A549 (cell line): Measurements from ENCODE around the gene DMRTC2. TPM values are rescaled to one million over a fixed set of nuclear protein-coding genes. Genes with fewer than 3 reads are reported as not detected.

Experiments used
- ATAC-seq, 2 experiments: fragments of 200-7000 bp in 1 of 2; fragments of >200 bp in 1 of 2; cut with Nextera tagmentation in 1 of 2; cut with Tn5 transposase in 1 of 2; 3 replicates each; pipeline versions ENCODE4 v1.8.0 to v1.9.1; 2018 to 2020; ENCODE audit warnings: mild to moderate bottlenecking in 1 of 2, moderate library complexity in 1 of 2
- CTCF ChIA-PET: fragments of 300-600 bp; sonication (Branson Sonifier 250); formaldehyde crosslinking; extraction: SDS; loops from one replicate; lab custom pipeline; 2021; ENCODE audit warnings: antibody characterized with exemption, inconsistent platforms; lab: Yijun Ruan, JAX
- POLR2A ChIA-PET: fragments of 350-600 bp; formaldehyde crosslinking; extraction: SDS; loops from one replicate; lab custom pipeline; 2021; ENCODE audit warnings: antibody characterized with exemption, inconsistent platforms; lab: Yijun Ruan, JAX
- DNase-seq, 2 experiments: peaks; one replicate each; pipeline versions ENCODE4 v3.0.0 to v3.0.0-alpha.2; 2011 to 2016; ENCODE audit warnings: low read depth in 1 of 2, low spot score in 1 of 2
- FAIRE-seq: peaks from 2 replicates; lab custom pipeline; 2011; peaks lifted over from hg19 to GRCh38; lab: Jason Lieb, UNC
- H3K27ac ChIP-seq, 2 experiments: fragments of >200 bp; sonication (Bioruptor Twin); formaldehyde crosslinking; 3 replicates each; pipeline ENCODE4 v1.5.1; 2016 to 2017
- H3K4me1 ChIP-seq: fragments of >200 bp; sonication (Bioruptor Twin); formaldehyde crosslinking; 3 replicates; pipeline ENCODE4 v1.6.1; 2016
- H3K4me2 ChIP-seq: fragments of >200 bp; sonication (Bioruptor Twin); formaldehyde crosslinking; 3 replicates; pipeline ENCODE4 v1.6.1; 2016
- H3K4me3 ChIP-seq: fragments of >200 bp; sonication (Bioruptor Twin); formaldehyde crosslinking; 3 replicates; pipeline ENCODE4 v1.5.1; 2016
- H3K9me3 ChIP-seq: fragments of >200 bp; sonication (Bioruptor Twin); formaldehyde crosslinking; 3 replicates; pipeline ENCODE4 v1.6.1; 2016
- BCL3 ChIP-seq: fragments of >200 bp; sonication (Bioruptor Twin); formaldehyde crosslinking; IDR thresholded peaks from 3 replicates; pipeline ENCODE4 v1.6.1; 2016
- BHLHE40 ChIP-seq: IDR thresholded peaks from 2 replicates; pipeline ENCODE4 v1.6.1; 2012; ENCODE audit warnings: low read depth, low read length, inconsistent platforms
- EP300 ChIP-seq, 2 experiments: fragments of >200 bp; sonication (Bioruptor Twin); formaldehyde crosslinking; IDR thresholded peaks; 2 replicates in 1 of 2; 3 replicates in 1 of 2; pipeline ENCODE4 v1.6.1; 2016 to 2017
- ESRRA ChIP-seq: fragments of 150-350 bp; IDR thresholded peaks from 2 replicates; pipeline ENCODE4 v1.6.1; 2014; ENCODE audit warnings: mild to moderate bottlenecking, low read length, borderline replicate concordance
- FOXS1 ChIP-seq: fragments of 250-450 bp; sonication (Bioruptor Pico); IDR thresholded peaks from 2 replicates; pipeline ENCODE4 v1.5.0; 2020; ENCODE audit warnings: mild to moderate bottlenecking, moderate library complexity
- HES2 ChIP-seq: fragments of >200 bp; sonication (Bioruptor Twin); formaldehyde crosslinking; IDR thresholded peaks from 2 replicates; pipeline ENCODE4 v1.6.1; 2016
- HEYL ChIP-seq: fragments of 250-450 bp; sonication (Bioruptor Pico); IDR thresholded peaks from 2 replicates; pipeline ENCODE4 v1.8.0; 2021; ENCODE audit warnings: mild to moderate bottlenecking, moderate library complexity
- HOXA7 ChIP-seq: fragments of 250-450 bp; sonication (Bioruptor Pico); IDR thresholded peaks from 2 replicates; pipeline ENCODE4 v1.5.0; 2020; ENCODE audit warnings: mild to moderate bottlenecking, moderate library complexity
- JUN ChIP-seq, 2 experiments: fragments of >200 bp; sonication (Bioruptor Twin); formaldehyde crosslinking; IDR thresholded peaks; 2 replicates in 1 of 2; 3 replicates in 1 of 2; pipeline ENCODE4 v1.6.1; 2016 to 2017
- KDM1A ChIP-seq: fragments of 200-600 bp; sonication (generic); IDR thresholded peaks from 2 replicates; pipeline ENCODE4 v1.6.1; 2016; ENCODE audit warnings: low read depth, mild to moderate bottlenecking
- KDM5A ChIP-seq: fragments of 200-600 bp; sonication (generic); IDR thresholded peaks from 2 replicates; pipeline ENCODE4 v1.6.1; 2016; ENCODE audit warnings: antibody characterized with exemption, mild to moderate bottlenecking
- MAFK ChIP-seq: fragments of 450-650 bp; IDR thresholded peaks from 2 replicates; pipeline ENCODE4 v1.6.1; 2014; ENCODE audit not compliant: partially characterized antibody
- PHF8 ChIP-seq: fragments of 200-600 bp; sonication (generic); IDR thresholded peaks from 2 replicates; pipeline ENCODE4 v1.6.1; 2016; ENCODE audit warnings: low read depth, mild to moderate bottlenecking, antibody characterized with exemption, moderate library complexity, borderline replicate concordance
- POLR2A ChIP-seq: IDR thresholded peaks from 2 replicates; pipeline ENCODE4 v1.6.1; 2012; ENCODE audit warnings: mild to moderate bottlenecking, low read length
- RFX5 ChIP-seq: fragments of 450-650 bp; IDR thresholded peaks from 2 replicates; pipeline ENCODE4 v1.7.1; 2014; ENCODE audit warnings: antibody characterized with exemption, mild to moderate bottlenecking, moderate library complexity
- TFCP2L1 ChIP-seq: fragments of 250-450 bp; sonication (Bioruptor Pico); IDR thresholded peaks from 2 replicates; pipeline ENCODE4 v1.5.0; 2021; ENCODE audit warnings: mild to moderate bottlenecking
- TP53 ChIP-seq: fragments of 250-450 bp; sonication (Bioruptor Pico); IDR thresholded peaks from 2 replicates; pipeline ENCODE4 v1.5.0; 2021; ENCODE audit warnings: mild to moderate bottlenecking, moderate library complexity
- ZC3H11A ChIP-seq: fragments of 450-650 bp; IDR thresholded peaks from 2 replicates; pipeline ENCODE4 v1.6.1; 2014; ENCODE audit warnings: antibody characterized with exemption, mild to moderate bottlenecking
- ZFP36 ChIP-seq: fragments of 450-650 bp; IDR thresholded peaks from 2 replicates; pipeline ENCODE4 v1.6.1; 2014; ENCODE audit warnings: borderline replicate concordance; ENCODE audit not compliant: partially characterized antibody
- ZNF302 ChIP-seq: fragments of 250-450 bp; sonication (Bioruptor Pico); IDR thresholded peaks from 2 replicates; pipeline ENCODE4 v1.9.0; 2021; ENCODE audit warnings: inconsistent platforms, mild to moderate bottlenecking, moderate library complexity
- WGBS: methylation state at CpG from one replicate; pipeline ENCODE4 v1.1.6; 2017; ENCODE audit errors: missing lambda C conversion rate; 5-methylcytosine and 5-hydroxymethylcytosine counted together
- polyA plus RNA-seq, 4 experiments: library from polyadenylated mRNA; depleted of rRNA in 3 of 4; stranded (reverse); fragments of >200 nt; fragmentation: RNase III in 1 of 4; extraction: RNeasy Plus Mini Kit Qiagen cat#74134 plus additional on column Dnase treatment in 1 of 4; gene quantifications; 2 replicates in 3 of 4; 3 replicates in 1 of 4; pipeline ENCODE4 v1.2.3, GENCODE V29; 2011 to 2017
- TF ChIP-seq, protein P1 (sequence below): fragments of 250-450 bp; sonication (Bioruptor Pico); IDR thresholded peaks from 2 replicates; pipeline ENCODE4 v1.5.0; 2020; ENCODE audit warnings: low read depth, mild to moderate bottlenecking, moderate library complexity
- TF ChIP-seq, protein P2 (sequence below): fragments of 150-350 bp; IDR thresholded peaks from 2 replicates; pipeline ENCODE4 v1.6.1; 2014; ENCODE audit warnings: low read depth, mild to moderate bottlenecking, low read length
- TF ChIP-seq, protein P3 (sequence below): fragments of 250-450 bp; sonication (Bioruptor Pico); IDR thresholded peaks from 2 replicates; pipeline ENCODE4 v1.5.0; 2021; ENCODE audit warnings: mild to moderate bottlenecking, moderate library complexity, borderline replicate concordance

The DMRTC2 gene
- polyA plus RNA-seq, 2 of the 4 experiments (the other 2 are of a cell fraction): not detected

GRCh38 chr19:41813911-41814310 is 30.9 kb upstream of the DMRTC2 start:
- H3K4me1 ChIP-seq: no peaks in the 10 kb centered on the region
- H3K27ac ChIP-seq: no peak overlapping the region
- TF ChIP-seq ZFP36 (no peak), KDM5A (no peak), MAFK (no peak), HES2 (no peak), BHLHE40 (no peak), FOXS1 (CRISPR knock-in tag) (no peak), TFCP2L1 (CRISPR knock-in tag) (no peak), BCL3 (no peak)
- TF ChIP-seq, all 56 proteins: peak for 0
- Histone ChIP-seq H3K4me3 (no peak overlapping the region), H3K9me3 (no peaks in the 10 kb centered on the region), H3K4me2 (no peak overlapping the region)
- no peak for FAIRE-seq
- CTCF ChIA-PET: interaction anchor here (1.0 to 18.4 kb wide), 8 partner anchors 8 to 184 kb away, joined by 3 to 428 read pairs (median 8); partner anchors contain the start of genes CEACAM3 and CEACAM6
- 17% methylated on average over 4 of the region's 4 CpGs for WGBS
- POLR2A ChIA-PET: no interaction called here
- no peak for DNase-seq
- ATAC-seq: no peak; a peak in 1 of 6 replicates

DNA sequence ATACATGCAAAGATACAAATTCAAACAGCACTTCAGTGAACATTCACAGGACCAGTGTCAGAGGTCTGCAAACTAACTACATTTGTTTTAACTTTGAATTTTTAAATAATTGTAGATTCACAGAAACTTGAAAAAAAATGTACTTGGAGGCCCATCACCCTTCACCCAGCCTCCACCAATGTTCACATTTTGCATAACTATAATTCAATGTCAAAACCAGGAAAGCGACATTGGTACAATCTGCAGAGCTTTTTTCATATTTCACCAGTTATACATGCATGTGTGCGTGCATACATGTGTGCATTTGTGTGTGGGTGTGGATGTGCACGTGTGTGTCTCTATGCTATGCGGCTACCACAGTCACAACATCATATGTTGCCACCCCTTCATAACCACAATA is 29.5 kb upstream of the DMRTC2 start:
- Histone ChIP-seq H3K4me3 (no peak overlapping the region), H3K9me3 (no peaks in the 10 kb centered on the region), H3K27ac (no peak overlapping the region), H3K4me2 (no peak overlapping the region), H3K4me1 (no peaks in the 10 kb centered on the region)
- POLR2A ChIA-PET: no interaction called here
- 36% methylated on average over 4 of the region's 4 CpGs for WGBS
- ATAC-seq (no peak), FAIRE-seq (no peak), DNase-seq (no peak)
- CTCF ChIA-PET: interaction anchor here (0.7 to 18.4 kb wide), 6 partner anchors 16 to 252 kb away, joined by 3 to 428 read pairs (median 20); partner anchors contain the start of genes CEACAM3 and CEACAM6
- TF ChIP-seq, protein P1, sequence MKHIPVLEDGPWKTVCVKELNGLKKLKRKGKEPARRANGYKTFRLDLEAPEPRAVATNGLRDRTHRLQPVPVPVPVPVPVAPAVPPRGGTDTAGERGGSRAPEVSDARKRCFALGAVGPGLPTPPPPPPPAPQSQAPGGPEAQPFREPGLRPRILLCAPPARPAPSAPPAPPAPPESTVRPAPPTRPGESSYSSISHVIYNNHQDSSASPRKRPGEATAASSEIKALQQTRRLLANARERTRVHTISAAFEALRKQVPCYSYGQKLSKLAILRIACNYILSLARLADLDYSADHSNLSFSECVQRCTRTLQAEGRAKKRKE (CRISPR knock-in tag): no peak
- TF ChIP-seq HEYL (CRISPR knock-in tag) (no peak), EP300 (IDR thresholded peaks at IDR 0.05) (no peak), TP53 (no peak), ZNF302 (CRISPR knock-in tag) (no peak), ESRRA (no peak), ZC3H11A (no peak), KDM1A (no peak), ZFP36 (no peak), HOXA7 (no peak), RFX5 (no peak), MAFK (no peak), PHF8 (no peak), JUN (IDR thresholded peaks at IDR 0.05) (no peak), POLR2A (no peak), FOXS1 (CRISPR knock-in tag) (no peak)
- TF ChIP-seq, protein P2, sequence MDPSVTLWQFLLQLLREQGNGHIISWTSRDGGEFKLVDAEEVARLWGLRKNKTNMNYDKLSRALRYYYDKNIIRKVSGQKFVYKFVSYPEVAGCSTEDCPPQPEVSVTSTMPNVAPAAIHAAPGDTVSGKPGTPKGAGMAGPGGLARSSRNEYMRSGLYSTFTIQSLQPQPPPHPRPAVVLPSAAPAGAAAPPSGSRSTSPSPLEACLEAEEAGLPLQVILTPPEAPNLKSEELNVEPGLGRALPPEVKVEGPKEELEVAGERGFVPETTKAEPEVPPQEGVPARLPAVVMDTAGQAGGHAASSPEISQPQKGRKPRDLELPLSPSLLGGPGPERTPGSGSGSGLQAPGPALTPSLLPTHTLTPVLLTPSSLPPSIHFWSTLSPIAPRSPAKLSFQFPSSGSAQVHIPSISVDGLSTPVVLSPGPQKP: no peak
- TF ChIP-seq, protein P3, sequence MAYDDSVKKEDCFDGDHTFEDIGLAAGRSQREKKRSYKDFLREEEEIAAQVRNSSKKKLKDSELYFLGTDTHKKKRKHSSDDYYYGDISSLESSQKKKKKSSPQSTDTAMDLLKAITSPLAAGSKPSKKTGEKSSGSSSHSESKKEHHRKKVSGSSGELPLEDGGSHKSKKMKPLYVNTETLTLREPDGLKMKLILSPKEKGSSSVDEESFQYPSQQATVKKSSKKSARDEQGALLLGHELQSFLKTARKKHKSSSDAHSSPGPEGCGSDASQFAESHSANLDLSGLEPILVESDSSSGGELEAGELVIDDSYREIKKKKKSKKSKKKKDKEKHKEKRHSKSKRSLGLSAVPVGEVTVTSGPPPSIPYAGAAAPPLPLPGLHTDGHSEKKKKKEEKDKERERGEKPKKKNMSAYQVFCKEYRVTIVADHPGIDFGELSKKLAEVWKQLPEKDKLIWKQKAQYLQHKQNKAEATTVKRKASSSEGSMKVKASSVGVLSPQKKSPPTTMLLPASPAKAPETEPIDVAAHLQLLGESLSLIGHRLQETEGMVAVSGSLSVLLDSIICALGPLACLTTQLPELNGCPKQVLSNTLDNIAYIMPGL (CRISPR knock-in tag): no peak
